ENCODE measurements around the gene HDAC9.
A peak's percentile ranks its signal among the peaks of the same experiment; 100 is the strongest.

Gene HDAC9

GRCh38 chr7:18526368-18526878, 30.9 kb downstream of the HDAC9 start:
- DNase-seq, result no peak

- no peak for DNase-seq
Observed at GRCh38 chr7:18529239-18529638, 33.7 kb downstream of the HDAC9 start.

GRCh38 chr7:18530224-18531179, 35.0 kb downstream of the HDAC9 start:
- DNase-seq, result peak; percentile 41

DNA sequence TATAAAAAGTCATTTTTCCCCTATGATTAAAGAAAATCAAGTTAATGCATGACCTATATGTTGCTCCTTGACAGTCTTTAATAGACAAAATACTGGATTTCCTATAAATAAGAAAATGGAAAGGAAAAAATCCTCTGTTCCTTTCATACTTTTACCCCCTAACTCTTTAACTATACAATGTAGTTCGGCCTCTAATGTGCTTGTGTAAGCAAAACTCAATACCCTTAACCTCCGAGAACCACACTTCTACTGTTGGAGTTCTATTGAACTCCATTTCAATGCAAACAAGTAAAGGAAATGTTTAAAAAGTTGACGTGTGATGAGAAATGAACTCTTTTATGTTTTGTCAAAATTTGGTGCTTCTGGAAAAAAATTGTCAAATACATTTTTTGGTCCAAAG, 36.0 kb downstream of the HDAC9 start:
- DNase-seq, result no peak

GRCh38 chr7:18532813-18533212, 37.3 kb downstream of the HDAC9 start:
- DNase-seq, result no peak

GRCh38 chr7:18534481-18534880, 38.9 kb downstream of the HDAC9 start:
- no peak for DNase-seq

GRCh38 chr7:18535810-18536415, 40.4 kb downstream of the HDAC9 start:
- DNase-seq, result no peak

GRCh38 chr7:18536486-18536885, 40.9 kb downstream of the HDAC9 start:
- no peak for DNase-seq

GRCh38 chr7:18538554-18539250, 43.2 kb downstream of the HDAC9 start:
- DNase-seq, result no peak

DNA sequence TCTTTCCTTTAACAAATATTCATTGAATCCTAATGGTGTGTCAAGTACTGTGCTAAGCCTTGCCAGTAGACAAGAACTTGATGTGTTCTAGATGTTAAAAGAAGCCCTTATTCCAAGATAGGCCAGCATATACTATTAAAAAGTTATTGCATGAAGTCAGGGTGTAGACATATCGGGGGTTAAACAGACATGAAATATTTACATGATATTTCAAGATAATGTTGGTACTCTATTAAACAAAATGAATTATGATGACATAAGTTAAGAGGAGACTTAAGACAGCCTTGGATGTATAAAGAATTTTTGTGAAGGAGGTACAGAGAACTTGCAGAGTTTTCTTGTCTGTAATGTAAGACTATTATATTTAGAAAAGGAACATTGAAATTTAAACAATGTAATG, 44.8 kb downstream of the HDAC9 start:
- DNase-seq, result no peak

DNA sequence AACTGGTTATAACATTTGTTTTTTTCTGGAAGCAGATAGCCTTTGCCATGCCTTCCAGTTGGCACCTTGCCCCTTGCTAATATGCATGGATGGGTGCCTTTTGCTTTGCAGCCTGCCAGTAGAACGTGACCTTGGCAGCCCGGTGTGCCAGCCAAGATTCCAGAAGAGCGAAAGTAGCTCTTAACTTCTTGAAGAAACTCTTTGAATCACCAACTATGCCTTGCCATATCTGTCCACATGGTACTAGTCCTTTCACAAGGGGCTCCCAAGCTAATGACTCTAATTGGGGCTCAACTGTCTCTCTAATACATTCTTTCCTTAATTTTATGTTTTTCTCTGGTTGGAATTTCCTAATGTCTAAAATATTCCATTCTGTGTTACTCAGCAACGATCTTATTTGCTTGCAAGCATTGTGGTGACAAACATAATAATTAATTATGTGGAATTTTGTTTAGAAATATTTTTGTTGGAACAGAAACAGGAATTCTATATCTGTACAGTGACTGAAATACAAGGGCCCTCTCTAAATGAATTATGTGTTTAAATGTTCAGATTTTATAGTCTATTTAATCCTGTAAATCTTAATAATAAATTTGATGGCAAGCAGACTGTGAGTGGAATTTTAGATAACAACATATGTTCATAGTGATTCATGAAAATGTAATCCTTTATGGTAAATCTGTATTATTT, 45.8 kb downstream of the HDAC9 start:
- peak; percentile 61 for DNase-seq

- DNase-seq, result no peak
Observed at GRCh38 chr7:18541871-18542212, 46.3 kb downstream of the HDAC9 start.

GRCh38 chr7:18546576-18546975, 51.0 kb downstream of the HDAC9 start:
- DNase-seq, result no peak

GRCh38 chr7:18547509-18548187, 52.1 kb downstream of the HDAC9 start:
- DNase-seq, result no peak

- no peak for DNase-seq
Observed at GRCh38 chr7:18548534-18548933, 53.0 kb downstream of the HDAC9 start.

DNA sequence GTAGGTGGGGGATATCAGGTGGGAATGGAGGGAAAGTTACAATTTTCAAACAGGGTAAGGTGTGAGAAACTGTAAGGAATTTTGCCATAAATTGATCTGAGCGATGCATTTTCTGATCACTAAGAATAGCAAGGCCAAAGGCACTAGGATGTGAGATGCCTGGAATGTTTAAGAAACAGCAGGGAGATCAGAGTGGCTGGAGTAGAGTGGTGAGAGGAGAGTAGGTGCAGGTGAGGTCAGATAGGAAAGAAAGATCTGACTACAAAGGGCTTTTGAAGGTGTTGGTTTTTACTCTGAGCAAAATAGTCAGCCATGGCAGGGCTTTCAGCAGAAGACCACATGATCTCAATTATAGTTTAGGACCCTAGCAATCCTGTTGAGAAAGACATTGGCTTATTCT, 55.0 kb downstream of the HDAC9 start:
- DNase-seq, result no peak

GRCh38 chr7:18552316-18552916, 56.9 kb downstream of the HDAC9 start:
- no peak for DNase-seq

DNA sequence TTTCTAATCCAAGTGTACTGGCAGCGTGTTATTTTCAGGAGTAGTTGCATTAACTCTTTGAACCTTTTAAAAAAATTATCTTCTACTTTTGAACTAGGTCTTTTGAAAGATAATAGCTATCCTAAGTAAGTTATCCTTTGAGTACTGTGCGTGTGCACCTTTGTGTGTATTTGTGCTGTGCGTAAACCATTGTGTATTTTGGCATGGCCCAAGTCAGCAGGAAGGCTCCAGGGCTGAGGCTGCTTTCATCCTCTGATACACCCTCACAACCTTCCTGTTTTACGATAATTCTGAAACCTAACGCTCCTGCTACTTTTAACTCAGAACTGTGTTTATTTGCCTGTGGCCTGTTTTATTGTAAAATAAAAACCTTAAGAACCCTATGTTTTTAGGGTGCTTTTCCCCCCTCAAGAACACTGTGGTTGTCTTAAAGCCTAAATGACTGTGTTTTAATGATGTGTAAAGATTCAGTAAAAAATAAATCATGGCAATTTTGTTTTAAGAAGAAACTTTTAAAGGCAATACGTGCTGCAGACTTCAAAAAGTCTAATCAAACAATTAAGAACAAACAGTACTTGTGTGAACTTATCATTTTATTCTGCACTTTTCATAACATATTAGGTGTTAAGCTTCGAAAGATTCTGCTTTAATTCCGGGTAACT, 57.5 kb downstream of the HDAC9 start:
- DNase-seq, result peak; percentile 33

GRCh38 chr7:18553605-18554003, 58.1 kb downstream of the HDAC9 start:
- DNase-seq, result no peak

DNA sequence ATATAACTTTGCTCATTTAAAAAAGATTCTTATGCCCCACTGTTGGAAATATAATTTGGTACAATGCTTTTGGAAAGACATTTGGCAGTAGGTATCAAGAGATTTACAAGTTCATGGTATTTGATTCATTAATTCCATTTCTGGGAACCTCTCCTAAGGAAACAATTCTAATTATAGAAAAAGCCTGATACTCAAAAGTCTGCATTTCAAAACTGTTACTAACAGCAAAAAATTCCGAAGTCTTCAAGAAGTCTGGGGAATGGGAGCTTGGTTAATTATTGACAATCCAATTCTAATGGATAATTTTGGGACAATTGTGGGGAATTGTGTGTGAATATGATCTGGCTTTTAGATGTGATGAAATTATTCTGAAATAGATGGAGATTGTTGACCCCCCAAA, 59.6 kb downstream of the HDAC9 start:
- peak; percentile 84 for DNase-seq

- DNase-seq, result peak; percentile 10
Observed at GRCh38 chr7:18555968-18556367, 60.4 kb downstream of the HDAC9 start.

Data from kidney glomerular epithelial cell (primary cell).